ENCODE data around the gene HIPK1.

Gene HIPK1

GRCh38 chr1:113949007-113949406 is 19.9 kb downstream of the HIPK1 start:
- no peak for DNase-seq (ENCODE audit: low read depth in 1 of 2, low spot score in 1 of 2)
- no peak for TF ChIP-seq SPI1 (IDR thresholded peaks at IDR 0.05; ENCODE audit: borderline replicate concordance, low read depth)
- TF ChIP-seq POLR2AphosphoS5 (IDR thresholded peaks at IDR 0.05; ENCODE audit: low read depth) = no peak
- TF ChIP-seq GABPA (IDR thresholded peaks at IDR 0.05; ENCODE audit: low read depth) = no peak
- TF ChIP-seq CTCF (IDR thresholded peaks at IDR 0.05; ENCODE audit: insufficient read depth, low read length) = no peak
- no peak for TF ChIP-seq REST (IDR thresholded peaks at IDR 0.05; ENCODE audit: insufficient replicate concordance, low read depth)
- no peak overlapping the region for H3K4me3 ChIP-seq (replicated peaks; ENCODE audit: insufficient read depth, low read length)
- H3K27ac ChIP-seq (replicated peaks) = no peak overlapping the region
- no peaks in the 10 kb centered on the region for H3K27me3 ChIP-seq (ENCODE audit: insufficient read depth, poor library complexity, severe bottlenecking)

- no peak for DNase-seq (ENCODE audit: low read depth in 1 of 2, low spot score in 1 of 2)
- no peak overlapping the region for H3K27ac ChIP-seq (replicated peaks)
- H3K27me3 ChIP-seq (ENCODE audit: insufficient read depth, poor library complexity, severe bottlenecking) = no peaks in the 10 kb centered on the region
- TF ChIP-seq REST (IDR thresholded peaks at IDR 0.05; ENCODE audit: insufficient replicate concordance, low read depth) = no peak
- TF ChIP-seq POLR2AphosphoS5 (IDR thresholded peaks at IDR 0.05; ENCODE audit: low read depth) = no peak
- TF ChIP-seq CTCF (IDR thresholded peaks at IDR 0.05; ENCODE audit: insufficient read depth, low read length) = no peak
- TF ChIP-seq SPI1 (IDR thresholded peaks at IDR 0.05; ENCODE audit: borderline replicate concordance, low read depth) = no peak
- no peak for TF ChIP-seq GABPA (IDR thresholded peaks at IDR 0.05; ENCODE audit: low read depth)
- no peak overlapping the region for H3K4me3 ChIP-seq (replicated peaks; ENCODE audit: insufficient read depth, low read length)
Observed at GRCh38 chr1:113950908-113951307, 21.8 kb downstream of the HIPK1 start.

GRCh38 chr1:113951719-113952118 is 22.6 kb downstream of the HIPK1 start:
- H3K27ac ChIP-seq (replicated peaks) = no peak overlapping the region
- no peaks in the 10 kb centered on the region for H3K27me3 ChIP-seq (ENCODE audit: insufficient read depth, poor library complexity, severe bottlenecking)
- no peak for DNase-seq (ENCODE audit: low read depth in 1 of 2, low spot score in 1 of 2)
- no peak overlapping the region for H3K4me3 ChIP-seq (replicated peaks; ENCODE audit: insufficient read depth, low read length)
- TF ChIP-seq POLR2AphosphoS5 (IDR thresholded peaks at IDR 0.05; ENCODE audit: low read depth) = no peak
- TF ChIP-seq GABPA (IDR thresholded peaks at IDR 0.05; ENCODE audit: low read depth) = no peak
- TF ChIP-seq CTCF (IDR thresholded peaks at IDR 0.05; ENCODE audit: insufficient read depth, low read length) = no peak
- TF ChIP-seq SPI1 (IDR thresholded peaks at IDR 0.05; ENCODE audit: borderline replicate concordance, low read depth) = no peak
- TF ChIP-seq REST (IDR thresholded peaks at IDR 0.05; ENCODE audit: insufficient replicate concordance, low read depth) = no peak

Data from HL-60 (cell line).